ENCODE results near the gene KCNC1. TPM values are rescaled to one million over a fixed set of nuclear protein-coding genes. Genes with fewer than 3 reads are reported as not detected.

The KCNC1 gene
- total RNA-seq, 1 experiment from 2014 or later = 0.04 TPM

GRCh38 chr11:17696741-17697140 is 37.8 kb upstream of the KCNC1 start:
- Histone ChIP-seq H3T11ph (ENCODE audit: low read length) (no peak overlapping the region), H3K27me3 (ENCODE audit: insufficient read depth, low read length) (peaks cover 19% of the 10 kb centered on the region), H2BK120ac (ENCODE audit: low read depth, low read length, poor library complexity, severe bottlenecking) (no peak overlapping the region), H2BK5ac (ENCODE audit: insufficient read length, low read length) (no peak overlapping the region), H3K4me2 (ENCODE audit: insufficient read depth, insufficient read length, low read length) (no peak overlapping the region), H3K4ac (ENCODE audit: low read depth, low read length) (no peak overlapping the region), H3K9me3 (ENCODE audit: control insufficient read depth, low read depth, low read length) (no peaks in the 10 kb centered on the region), H3K56ac (ENCODE audit: insufficient read length, low read depth, low read length) (no peak overlapping the region), H3K79me1 (ENCODE audit: insufficient read depth, low read depth, low read length, poor library complexity, severe bottlenecking) (no peaks in the 10 kb centered on the region), H3K4me1 (ENCODE audit: insufficient read depth, low read length) (no peaks in the 10 kb centered on the region), H3K14ac (ENCODE audit: insufficient read depth, low read length) (no peak overlapping the region), H3K23me2 (ENCODE audit: insufficient read length, low read depth, low read length, poor library complexity, severe bottlenecking) (peaks cover 4% of the 10 kb centered on the region), H4K8ac (replicated peaks; ENCODE audit: insufficient read length, low read depth, low read length) (no peak overlapping the region), H4K91ac (ENCODE audit: insufficient read length, low read depth, low read length) (no peak overlapping the region), H3K27ac (ENCODE audit: insufficient read length, low read depth, low read length) (no peak overlapping the region), H3K79me2 (ENCODE audit: insufficient read depth, low read length) (0 out of 2 replicates have a peak, but pooled peaks cover 1% of the 10 kb centered on the region), H2AFZ (ENCODE audit: low read length) (no peak overlapping the region), H4K20me1 (ENCODE audit: control insufficient read depth, insufficient read depth, insufficient read length) (no peaks in the 10 kb centered on the region), H4K5ac (ENCODE audit: insufficient read length, low read depth, low read length) (no peak overlapping the region), H2BK12ac (ENCODE audit: insufficient read length, low read depth, low read length) (no peak overlapping the region), H3K9ac (ENCODE audit: extremely low read depth, insufficient read length, low read length) (no peak overlapping the region), H2BK20ac (ENCODE audit: low read depth, low read length, poor library complexity, severe bottlenecking) (no peak overlapping the region), H3K23ac (ENCODE audit: insufficient read length, low read depth, low read length) (no peak overlapping the region), H2AK5ac (ENCODE audit: insufficient read length, low read length) (no peak overlapping the region), H3K18ac (ENCODE audit: insufficient read length, low read depth, low read length) (no peak overlapping the region), H2BK15ac (ENCODE audit: low read depth, low read length) (no peak overlapping the region)
- Mint-ChIP-seq H3K4me1 (peaks cover 0 to 17% of the 10 kb centered on the region in 2 experiments; a peak in 3 of 4 replicates), H3K36me3 (ENCODE audit: insufficient read depth in 1 of 3, low read depth in 3 of 3) (no peaks in the 10 kb centered on the region), H3K9me3 (no peaks in the 10 kb centered on the region), H3K27me3 (ENCODE audit: low read depth) (peaks cover 65% of the 10 kb centered on the region), H3K4me3 (peak overlapping the region in 1 of 2 experiments; percentile 47; a peak in 1 of 5 replicates), H3K27ac (no peak overlapping the region)
- no CpG with 5 or more reads among the region's 5 CpGs for WGBS (ENCODE audit: extremely low coverage, insufficient read length, low lambda C conversion rate)
- no peak for TF ChIP-seq CTCF (conservative IDR thresholded peaks at IDR 0.05)
- DNase-seq = no peak
